ENCODE measurements around the gene OLFML3.
"Not testable (repeated sequence)": the region's sequence is repeated elsewhere in the genome, so short reads cannot be mapped to it uniquely, and the experiment has no call there.

Gene OLFML3

GRCh38 chr1:113943028-113943811 is 36.1 kb upstream of the OLFML3 start:
- H3K4me3 ChIP-seq (ENCODE audit: low read depth, low read length) = no peak overlapping the region
- no peak for DNase-seq (ENCODE audit: low read depth)
- TF ChIP-seq CTCF (IDR thresholded peaks at IDR 0.05; ENCODE audit: control insufficient read depth, extremely low read depth, insufficient read depth) = no peak

- no peak for DNase-seq (ENCODE audit: low read depth)
- H3K4me3 ChIP-seq (ENCODE audit: low read depth, low read length) = no peak overlapping the region
- no peak for TF ChIP-seq CTCF (IDR thresholded peaks at IDR 0.05; ENCODE audit: control insufficient read depth, extremely low read depth, insufficient read depth)
Measured at GRCh38 chr1:113945329-113945728, 33.9 kb upstream of the OLFML3 start.

GRCh38 chr1:113946112-113946511 is 33.2 kb upstream of the OLFML3 start:
- no peak overlapping the region for H3K4me3 ChIP-seq (ENCODE audit: low read depth, low read length)

GRCh38 chr1:113946678-113947387 is 32.4 kb upstream of the OLFML3 start:
- DNase-seq (ENCODE audit: low read depth) = no peak
- no peak for TF ChIP-seq CTCF (IDR thresholded peaks at IDR 0.05; ENCODE audit: control insufficient read depth, extremely low read depth, insufficient read depth)
- H3K4me3 ChIP-seq (ENCODE audit: low read depth, low read length) = no peak overlapping the region; the same call in 1 of the 2 replicates

More at GRCh38 chr1:113946112-113946511, 33.2 kb upstream of the OLFML3 start:
- no peak for DNase-seq (ENCODE audit: low read depth)
- TF ChIP-seq CTCF (IDR thresholded peaks at IDR 0.05; ENCODE audit: control insufficient read depth, extremely low read depth, insufficient read depth) = no peak

GRCh38 chr1:113947388-113948107 is 31.7 kb upstream of the OLFML3 start:
- TF ChIP-seq CTCF (IDR thresholded peaks at IDR 0.05; ENCODE audit: control insufficient read depth, extremely low read depth, insufficient read depth) = no peak
- DNase-seq (ENCODE audit: low read depth) = no peak
- no peak overlapping the region; the same call in 1 of the 2 replicates for H3K4me3 ChIP-seq (ENCODE audit: low read depth, low read length)

- DNase-seq (ENCODE audit: low read depth); H3K4me3 ChIP-seq (ENCODE audit: low read depth, low read length): not testable (repeated sequence)
Measured at GRCh38 chr1:113948151-113948550, 31.1 kb upstream of the OLFML3 start.

- TF ChIP-seq CTCF (IDR thresholded peaks at IDR 0.05; ENCODE audit: control insufficient read depth, extremely low read depth, insufficient read depth) = no peak
- DNase-seq (ENCODE audit: low read depth) = no peak
- H3K4me3 ChIP-seq (ENCODE audit: low read depth, low read length) = no peak overlapping the region
Measured at GRCh38 chr1:113949007-113949406, 30.3 kb upstream of the OLFML3 start.
